ENCODE data around the gene KCNN3. TPM values are rescaled to one million over a fixed set of nuclear protein-coding genes. Genes with fewer than 3 reads are reported as not detected.

KCNN3 gene
- total and polyA plus RNA-seq, 2 of the 13 experiments (the other 11 are each of a cell fraction or from before 2014, with no cell fraction given), result not detected

GRCh38 chr1:154750681-154751665 is 119.1 kb downstream of the KCNN3 start:
- DNase-seq (ENCODE audit: low spot score) (no peak), FAIRE-seq (no peak), ATAC-seq (no peak)
- H3K36me3 ChIP-seq (replicated peaks in 1 of 2; ENCODE audit: control insufficient read depth in 1 of 2, insufficient read depth in 2 of 2, low read length in 2 of 2), result no peaks in the 10 kb centered on the region
- TF ChIP-seq PCBP1 (IDR thresholded peaks at IDR 0.05; ENCODE audit: borderline replicate concordance, low read depth, low read length), result no peak
- TF ChIP-seq ZNF703 (CRISPR knock-in tag; IDR thresholded peaks at IDR 0.05; ENCODE audit: borderline replicate concordance), result no peak
- no peak for TF ChIP-seq RXRA (CRISPR knock-in tag; IDR thresholded peaks at IDR 0.05)
- no peak for TF ChIP-seq SETDB1 (CRISPR knock-in tag; IDR thresholded peaks at IDR 0.05; ENCODE audit: borderline replicate concordance)
- no peak for TF ChIP-seq BCL3 (CRISPR knock-in tag; IDR thresholded peaks at IDR 0.05)
- TF ChIP-seq ZNF772 (CRISPR knock-in tag; IDR thresholded peaks at IDR 0.05), result no peak
- TF ChIP-seq HNF4A (CRISPR knock-in tag; IDR thresholded peaks at IDR 0.05), result no peak
- no peak for TF ChIP-seq KDM4B (CRISPR knock-in tag; IDR thresholded peaks at IDR 0.05)
- no peak for TF ChIP-seq ZNF839 (CRISPR knock-in tag; IDR thresholded peaks at IDR 0.05; ENCODE audit: borderline replicate concordance)
- TF ChIP-seq TCF7 (IDR thresholded peaks at IDR 0.05; ENCODE audit: low read depth), result no peak
- no peak for TF ChIP-seq BATF2 (CRISPR knock-in tag; IDR thresholded peaks at IDR 0.05)
- no peak for TF ChIP-seq ZNF382 (CRISPR knock-in tag; IDR thresholded peaks at IDR 0.05; ENCODE audit: borderline replicate concordance)
- WGBS (ENCODE audit: low lambda C conversion rate), result 0% methylated on average over 5 of the region's 13 CpGs
- H2AFZ ChIP-seq (ENCODE audit: low read length), result no peak overlapping the region
- H3K27me3 ChIP-seq (ENCODE audit: control insufficient read depth in 1 of 2, insufficient read depth in 2 of 2, low read length in 2 of 2), result peaks cover 1 to 62% of the 10 kb centered on the region in 2 experiments; a peak in 3 of 5 replicates
- no peaks in the 10 kb centered on the region for H3K4me1 ChIP-seq (ENCODE audit: insufficient read depth, low read length)
- ChIA-PET POLR2A (no interaction called here), CTCF (ENCODE audit: low intra/inter-chr PET ratio, low total read pairs) (no interaction called here)
- H3K4me2 ChIP-seq (ENCODE audit: low read depth, low read length), result no peak overlapping the region
- no peaks in the 10 kb centered on the region for H3K9me3 ChIP-seq (ENCODE audit: low read length)
- H3K9ac ChIP-seq (ENCODE audit: insufficient read depth, low read depth, low read length), result no peak overlapping the region
- H3K27ac ChIP-seq (ENCODE audit: extremely low read length, insufficient read depth, low read length), result no peak overlapping the region
- no peak overlapping the region for H3K4me3 ChIP-seq (replicated peaks in 1 of 3; ENCODE audit: insufficient read depth in 1 of 3, low read depth in 2 of 3, low read length in 3 of 3)
- no peaks in the 10 kb centered on the region for H3K79me2 ChIP-seq (ENCODE audit: insufficient read depth, low read length)
- in situ Hi-C loops (cut with HindIII; ENCODE audit: extremely low pct_ligation_motif_present, low pct_unique_long_range_greater_than_20kb), result loop anchor here (10.0 kb wide), 1 partner anchor 86 kb away; no protein-coding TSS in a partner anchor
- BruUV-seq (replicated peaks), result no TSS peak
- no peaks in the 10 kb centered on the region for H4K20me1 ChIP-seq (ENCODE audit: insufficient read depth, low read length)
- intact Hi-C loops (cut with micrococcal nuclease; ENCODE audit: unreplicated experiment), result no loop called here

All from HepG2 (cell line).